PC-3 (cell line): Measurements from ENCODE around the gene PAQR5. TPM values are rescaled to one million over a fixed set of nuclear protein-coding genes. Genes with fewer than 3 reads are reported as not detected.
A peak's percentile ranks its signal among the peaks of the same experiment; 100 is the strongest.
"Not testable (repeated sequence)": the region's sequence is repeated elsewhere in the genome, so short reads cannot be mapped to it uniquely, and the experiment has no call there.

Experiments used
- ATAC-seq: fragments of 200-7000 bp; cut with Tn5 transposase; 2 replicates; pipeline ENCODE4 v1.9.1; 2020; ENCODE audit warnings: mild to moderate bottlenecking, moderate library complexity
- BruUV-seq: library from RNA; stranded (reverse); fragments of 400-500 nt; replicated peaks from 2 replicates; lab custom pipeline; 2021; lab: Mats Ljungman, UMichigan
- CTCF ChIA-PET: fragments of 300-600 bp; sonication (Branson Sonifier 250); formaldehyde crosslinking; loops from one replicate; lab custom pipeline; 2022; ENCODE audit warnings: antibody characterized with exemption; lab: Charles Lee
- POLR2A ChIA-PET: fragments of 300-600 bp; sonication (Branson Sonifier 250); formaldehyde crosslinking; loops from one replicate; lab custom pipeline; 2022; ENCODE audit warnings: antibody characterized with exemption; ENCODE audit not compliant: unreplicated experiment; lab: Charles Lee
- DNase-seq: peaks from one replicate; pipeline ENCODE4 v3.0.0-alpha.2; 2015
- H2AFZ ChIP-seq: fragments of 300-600 bp; sonication (generic); 2 replicates; pipeline ENCODE4 v1.6.0; 2016; ENCODE audit warnings: antibody characterized with exemption, low read length
- H3F3A ChIP-seq: fragments of 300-600 bp; sonication (generic); one replicate; pipeline ENCODE4 v1.6.0; 2017; ENCODE audit warnings: antibody characterized with exemption, low read length, control low read depth, mild to moderate bottlenecking; ENCODE audit not compliant: unreplicated experiment
- H3K27ac ChIP-seq: fragments of 300-600 bp; sonication (generic); 2 replicates; pipeline ENCODE4 v1.5.1; 2016; ENCODE audit warnings: mild to moderate bottlenecking, low read length
- H3K27me3 ChIP-seq: fragments of 300-600 bp; sonication (generic); 2 replicates; pipeline ENCODE4 v1.6.1; 2016; ENCODE audit warnings: low read length, mixed read lengths
- H3K36me3 ChIP-seq: fragments of 300-600 bp; sonication (generic); 2 replicates; pipeline ENCODE4 v1.6.1; 2016; ENCODE audit warnings: low read depth, mixed run types, low read length, mixed read lengths
- H3K4me1 ChIP-seq: fragments of 300-600 bp; sonication (generic); 2 replicates; pipeline ENCODE4 v1.5.1; 2016; ENCODE audit warnings: low read length; ENCODE audit not compliant: insufficient read depth
- H3K4me2 ChIP-seq: fragments of 300-600 bp; sonication (generic); 2 replicates; pipeline ENCODE4 v1.6.0; 2016; ENCODE audit warnings: low read length
- H3K4me3 ChIP-seq: fragments of 300-600 bp; sonication (generic); 2 replicates; pipeline ENCODE4 v1.5.1; 2016; ENCODE audit warnings: mild to moderate bottlenecking, low read length, mixed read lengths
- H3K79me2 ChIP-seq: fragments of 300-600 bp; sonication (generic); 2 replicates; pipeline ENCODE4 v1.6.1; 2017; ENCODE audit warnings: low read length, mixed read lengths
- H3K9ac ChIP-seq: fragments of 300-600 bp; sonication (generic); 2 replicates; pipeline ENCODE4 v1.6.0; 2016; ENCODE audit warnings: mild to moderate bottlenecking, low read length
- H3K9me2 ChIP-seq: fragments of 300-600 bp; sonication (generic); replicated peaks from 2 replicates; pipeline ENCODE4 v1.6.1; 2016; ENCODE audit warnings: mixed run types, low read length, mixed read lengths
- H3K9me3 ChIP-seq: fragments of 300-600 bp; sonication (generic); 2 replicates; pipeline ENCODE4 v1.6.1; 2016; ENCODE audit warnings: low read length, mixed read lengths
- H4K20me1 ChIP-seq: fragments of 300-600 bp; sonication (generic); 2 replicates; pipeline ENCODE4 v1.6.1; 2016; ENCODE audit warnings: low read length, mixed read lengths
- CTCF ChIP-seq: fragments of 300-600 bp; sonication (generic); conservative IDR thresholded peaks from 2 replicates; pipeline ENCODE4 v1.5.1; 2017; ENCODE audit warnings: antibody characterized with exemption, low read depth, mild to moderate bottlenecking, low read length
- EZH2 ChIP-seq: fragments of 300-600 bp; sonication (generic); IDR thresholded peaks from one replicate; pipeline ENCODE4 v1.6.1; 2017; ENCODE audit warnings: antibody characterized with exemption, mild to moderate bottlenecking, low read length; ENCODE audit not compliant: unreplicated experiment
- EZH2phosphoT487 ChIP-seq: fragments of 300-600 bp; sonication (generic); IDR thresholded peaks from 2 replicates; pipeline ENCODE4 v1.6.1; 2018; ENCODE audit warnings: mild to moderate bottlenecking, antibody characterized with exemption, low read length, borderline replicate concordance
- intact Hi-C: fragments of 100-400 bp; cut with micrococcal nuclease; formaldehyde crosslinking; loops from 2 replicates; pipeline ENCODE4 v1.9.0; 2023
- total RNA-seq: library from RNA; depleted of rRNA; stranded (reverse); fragments of >200 nt; gene quantifications from 2 replicates; pipeline ENCODE4 v1.2.3, GENCODE V29; 2014

Gene PAQR5
- total RNA-seq, 1 experiment from 2014 or later = 12.2 TPM

GRCh38 chr15:69446953-69447352 lies 148.2 kb downstream of the PAQR5 start:
- ATAC-seq = no peak
- Histone ChIP-seq H3K36me3 (peaks cover 54% of the 10 kb centered on the region), H3K27me3 (no peaks in the 10 kb centered on the region), H3K4me2 (no peak overlapping the region), H3K4me3 (no peak overlapping the region), H4K20me1 (0 out of 2 replicates have a peak, but pooled peaks cover 4% of the 10 kb centered on the region), H3K9me2 (no peaks in the 10 kb centered on the region), H3K4me1 (peaks cover 2% of the 10 kb centered on the region; the same call in 1 of the 2 replicates), H3K9ac (no peak overlapping the region), H3K9me3 (no peaks in the 10 kb centered on the region), H3F3A (peaks cover 3% of the 10 kb centered on the region), H3K27ac (no peak overlapping the region), H2AFZ (no peak overlapping the region), H3K79me2 (peaks cover 2% of the 10 kb centered on the region)
- ChIA-PET CTCF (no interaction called here), POLR2A (no interaction called here)
- intact Hi-C loops = no loop called here
- no peak for TF ChIP-seq EZH2phosphoT487
- no peak for TF ChIP-seq EZH2
- TF ChIP-seq CTCF = no peak
- no TSS peak for BruUV-seq
- DNase-seq = no peak

- H3K9ac ChIP-seq, POLR2A ChIA-PET, intact Hi-C loops, H3K27me3 ChIP-seq, H3K9me2 ChIP-seq, H3K27ac ChIP-seq, DNase-seq, H2AFZ ChIP-seq, H3F3A ChIP-seq, H3K4me2 ChIP-seq, H3K4me3 ChIP-seq, H3K9me3 ChIP-seq, ATAC-seq, BruUV-seq, CTCF ChIA-PET: not testable (repeated sequence)
- Histone ChIP-seq H3K36me3 (peaks cover 48% of the 10 kb centered on the region), H3K79me2 (peaks cover 33% of the 10 kb centered on the region), H4K20me1 (peaks cover 25% of the 10 kb centered on the region), H3K4me1 (peaks cover 17% of the 10 kb centered on the region)
These were observed 151.5 kb downstream of the PAQR5 start for GRCh38 chr15:69450221-69450620.

GRCh38 chr15:69450968-69451695 lies 152.4 kb downstream of the PAQR5 start:
- H3K9me3 ChIP-seq = no peaks in the 10 kb centered on the region
- H3K9ac ChIP-seq = no peak overlapping the region
- H3K79me2 ChIP-seq = peaks cover 42% of the 10 kb centered on the region
- ChIA-PET POLR2A (interaction anchor here (0.6 kb wide), 3 partner anchors 12 to 144 kb away, joined by 5 to 7 read pairs (median 6); no protein-coding TSS in a partner anchor), CTCF (interaction anchor here (1.0 kb wide), 1 partner anchor 12 kb away, joined by 4 read pairs; no protein-coding TSS in a partner anchor)
- DNase-seq = peak; percentile 35
- no peak overlapping the region for H3K27ac ChIP-seq
- H3K4me1 ChIP-seq = peaks cover 17% of the 10 kb centered on the region
- no peak overlapping the region for H2AFZ ChIP-seq
- H3K9me2 ChIP-seq = no peaks in the 10 kb centered on the region
- TF ChIP-seq EZH2 (no peak), CTCF (no peak), EZH2phosphoT487 (no peak)
- no peak for ATAC-seq
- peaks cover 3% of the 10 kb centered on the region for H3F3A ChIP-seq
- BruUV-seq = no TSS peak
- H4K20me1 ChIP-seq = peaks cover 34% of the 10 kb centered on the region
- no peak overlapping the region for H3K4me2 ChIP-seq
- no peaks in the 10 kb centered on the region for H3K27me3 ChIP-seq
- H3K4me3 ChIP-seq = no peak overlapping the region
- H3K36me3 ChIP-seq = peaks cover 50% of the 10 kb centered on the region
- intact Hi-C loops = no loop called here
